ENCODE results near the gene GLIPR1L2.
"Not testable (repeated sequence)": the region's sequence is repeated elsewhere in the genome, so short reads cannot be mapped to it uniquely, and the experiment has no call there.

The GLIPR1L2 gene

DNA sequence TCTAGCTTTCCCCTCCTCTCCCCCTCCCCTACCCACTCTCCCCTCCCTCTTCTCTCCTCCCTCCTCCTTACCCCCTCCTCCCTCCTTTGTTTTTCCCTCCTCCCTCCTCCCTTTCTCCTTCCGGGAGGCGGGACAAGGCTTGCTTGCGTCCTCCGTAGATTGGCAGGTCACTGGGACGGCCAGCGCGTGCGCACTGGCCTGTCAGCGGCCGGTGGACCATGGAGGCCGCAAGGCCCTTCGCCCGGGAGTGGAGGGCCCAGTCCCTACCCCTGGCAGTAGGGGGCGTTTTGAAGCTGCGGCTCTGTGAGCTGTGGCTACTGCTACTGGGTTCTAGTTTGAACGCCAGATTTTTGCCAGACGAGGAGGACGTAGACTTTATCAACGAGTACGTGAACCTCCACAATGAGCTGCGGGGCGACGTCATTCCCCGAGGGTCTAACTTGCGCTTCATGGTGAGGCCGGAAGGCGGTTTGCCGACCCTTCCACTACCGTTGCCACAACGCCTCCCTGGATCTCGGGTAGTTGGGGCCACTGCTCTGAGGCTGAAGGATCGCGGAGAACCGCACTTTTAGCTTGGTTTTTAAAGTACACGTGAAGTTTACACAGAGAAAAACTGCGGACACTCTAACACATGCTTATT lies at the start of gene GLIPR1L2:
Gene GLIPR1L2, plus strand, starts transcription at position 191 of the 640 bp plus-strand sequence. Its CDS starts 28 bp downstream, at position 219.
- DNase-seq (ENCODE audit: low read depth, low spot score) = peak; percentile 88

DNA sequence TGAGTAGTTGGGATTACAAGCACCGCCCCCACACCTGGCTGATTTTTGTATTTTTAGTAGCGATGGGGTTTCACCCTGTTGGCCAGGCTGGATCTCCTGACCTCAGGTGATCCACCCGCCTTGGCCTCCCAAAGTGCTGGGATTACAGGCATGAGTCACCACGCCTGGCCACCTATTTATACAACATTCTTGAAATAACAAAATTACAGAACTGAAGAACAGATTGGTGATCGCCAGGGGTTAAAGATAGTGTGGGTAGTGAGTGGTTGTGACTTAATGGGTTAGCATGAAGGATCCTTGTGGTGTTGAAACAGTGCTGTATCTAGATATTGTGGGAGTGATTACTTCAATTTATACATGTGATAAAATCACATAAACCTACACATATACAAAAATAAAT lies 49.0 kb upstream of the GLIPR1L2 start:
- no peak for DNase-seq (ENCODE audit: low read depth, low spot score)

DNA sequence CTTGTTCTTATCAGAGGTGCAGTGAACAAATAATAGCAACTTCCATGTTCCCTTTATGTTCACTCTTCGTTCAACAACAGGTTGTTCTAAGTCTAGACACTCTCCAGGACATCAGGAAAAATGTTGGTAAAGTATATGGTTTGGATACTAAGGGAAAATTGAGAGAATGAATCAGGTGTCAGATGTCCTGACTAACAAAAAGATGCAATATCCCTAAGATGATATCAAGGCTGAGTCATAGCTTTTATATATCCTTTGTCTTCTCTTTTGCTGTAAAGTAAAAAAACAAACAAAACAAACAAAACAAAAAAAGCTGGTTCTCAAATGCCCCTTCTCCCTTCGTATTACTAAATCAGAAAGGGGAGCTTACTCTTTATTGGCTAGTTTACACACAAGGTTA lies 45.4 kb upstream of the GLIPR1L2 start:
- no peak for DNase-seq (ENCODE audit: low read depth, low spot score)

DNA sequence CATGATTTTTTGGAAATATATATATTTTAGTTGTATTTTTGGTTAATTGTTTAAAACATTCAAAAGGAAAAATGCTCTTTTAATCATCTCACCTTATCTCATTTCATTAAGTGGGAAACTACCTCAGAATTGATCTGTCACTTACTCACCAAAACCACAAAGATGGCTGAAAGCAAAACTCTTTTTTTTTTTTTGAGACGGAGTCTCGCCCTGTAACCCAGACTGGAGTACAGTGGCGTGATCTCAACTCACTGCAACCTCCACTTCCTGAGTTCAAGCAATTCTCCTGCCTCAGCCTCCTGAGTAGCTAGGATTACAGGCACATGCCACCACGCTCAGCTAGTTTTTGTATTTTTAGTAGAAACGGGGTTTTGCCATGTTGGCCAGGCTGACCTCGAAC lies 44.7 kb upstream of the GLIPR1L2 start:
- DNase-seq (ENCODE audit: low read depth, low spot score) = not testable (repeated sequence)

DNA sequence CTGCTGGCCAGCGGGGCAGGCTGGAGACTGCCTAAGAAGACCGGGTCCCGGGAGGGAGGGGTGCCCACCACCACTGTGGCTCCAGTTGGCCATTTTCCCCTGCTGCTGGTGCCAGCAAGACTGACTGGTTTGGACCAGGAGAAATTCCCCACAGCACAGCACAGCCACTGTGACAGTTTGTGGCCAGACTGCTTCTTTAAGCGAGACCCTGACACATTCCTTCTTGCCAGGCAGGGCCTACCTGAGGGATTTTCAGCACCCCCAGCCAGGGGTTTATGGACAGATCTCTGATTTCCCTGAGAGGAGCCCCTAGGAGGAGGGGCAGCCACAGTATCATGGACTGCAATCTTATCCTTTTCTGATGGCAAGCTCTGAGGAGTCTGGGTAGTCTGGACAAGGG lies 40.9 kb upstream of the GLIPR1L2 start:
- DNase-seq (ENCODE audit: low read depth, low spot score) = no peak

DNA sequence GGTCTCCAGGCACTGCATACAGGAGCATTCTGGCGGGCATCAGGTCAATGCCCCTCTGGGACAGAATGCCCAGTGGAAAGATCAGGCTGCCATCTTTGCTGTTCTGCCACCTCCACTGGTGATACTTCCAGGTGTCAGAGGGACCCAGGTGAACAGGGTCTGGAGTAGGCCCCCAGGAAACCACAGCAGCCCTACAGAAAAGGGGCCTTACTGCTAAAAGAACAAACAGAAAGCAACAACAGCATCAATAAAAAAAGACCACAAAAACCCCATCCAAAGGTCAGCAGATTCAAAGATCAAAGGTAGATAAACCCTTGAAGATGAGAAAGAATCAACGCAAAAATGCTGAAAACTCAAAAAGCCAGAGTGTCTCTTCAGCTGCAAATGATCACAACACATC lies 40.5 kb upstream of the GLIPR1L2 start:
- DNase-seq (ENCODE audit: low read depth, low spot score) = no peak

DNA sequence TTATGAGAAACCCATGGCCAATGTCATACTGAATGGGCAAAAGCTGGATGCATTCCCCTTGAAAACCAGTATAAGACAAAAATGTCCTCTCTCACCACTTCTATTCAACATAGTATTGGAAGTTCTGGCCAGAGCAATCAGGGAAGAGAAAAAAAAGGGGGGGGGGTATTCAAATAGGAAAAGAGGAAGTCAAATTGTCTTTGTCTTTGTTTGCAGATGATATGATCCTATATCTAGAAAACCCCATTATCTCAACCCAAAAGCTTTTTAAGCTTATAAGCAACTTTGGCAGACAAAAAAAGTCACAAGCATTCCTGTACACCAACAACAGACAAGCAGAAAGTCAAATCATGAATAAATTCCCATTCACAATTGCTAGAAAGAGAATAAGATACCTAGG lies 36.9 kb upstream of the GLIPR1L2 start:
- DNase-seq (ENCODE audit: low read depth, low spot score) = no peak

DNA sequence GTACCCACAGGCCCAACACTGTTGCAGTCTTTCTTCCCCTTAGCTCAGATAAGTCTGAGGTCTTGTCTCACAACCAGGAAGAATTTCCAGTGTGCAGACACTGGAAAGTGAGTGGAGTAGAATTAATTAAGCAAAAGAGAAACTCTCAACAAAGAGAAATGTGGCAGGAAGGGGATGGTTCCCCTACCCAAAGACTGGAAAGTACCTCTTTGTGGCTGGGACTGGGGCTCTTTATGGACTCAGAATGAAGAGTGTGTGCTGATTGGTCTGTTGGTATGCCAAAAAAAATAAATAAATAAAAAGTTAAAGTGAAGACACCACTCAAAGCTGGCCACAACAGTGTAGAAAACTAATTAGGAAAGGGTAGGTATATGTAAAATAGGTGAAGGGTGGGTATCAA lies 30.0 kb upstream of the GLIPR1L2 start:
- no peak for DNase-seq (ENCODE audit: low read depth, low spot score)

DNA sequence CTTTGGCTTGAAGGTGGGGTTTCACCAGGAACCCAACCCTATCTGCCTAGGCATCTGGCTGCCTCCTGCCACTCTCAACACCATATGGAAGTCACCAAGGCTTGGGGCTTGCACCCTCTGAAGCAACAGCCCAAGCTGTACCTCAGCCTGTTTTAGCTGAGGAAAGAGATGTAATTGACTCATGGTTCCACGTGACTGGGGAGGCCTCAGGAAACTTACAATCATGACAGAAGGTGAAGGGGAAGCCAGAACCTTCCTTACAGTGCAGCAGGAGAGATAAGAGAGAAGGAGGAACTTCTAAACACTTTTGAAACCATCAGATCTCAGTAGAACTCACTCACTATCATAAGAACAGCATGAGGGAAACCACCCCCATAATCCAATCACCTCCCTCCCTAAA lies 29.5 kb upstream of the GLIPR1L2 start:
- DNase-seq (ENCODE audit: low read depth, low spot score) = no peak

DNA sequence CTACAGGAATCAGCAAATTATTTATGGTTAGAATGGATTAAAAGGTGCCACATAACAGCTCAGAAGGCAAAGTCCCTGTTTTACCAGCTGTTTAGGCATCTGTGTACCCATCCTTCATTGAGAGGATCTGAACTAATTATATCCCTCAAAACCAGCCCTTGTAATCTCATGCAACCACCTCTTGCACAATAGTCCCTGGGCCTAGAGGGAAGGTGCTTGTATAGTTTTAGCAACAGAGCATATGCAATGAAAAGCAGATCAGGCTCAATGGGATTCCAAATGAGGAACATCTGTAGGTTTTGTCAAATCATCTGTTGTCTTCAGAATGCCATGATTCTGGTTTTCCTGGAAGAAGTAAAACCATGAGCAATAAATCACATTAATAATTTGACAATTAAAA lies 26.0 kb upstream of the GLIPR1L2 start:
- DNase-seq (ENCODE audit: low read depth, low spot score) = no peak

DNA sequence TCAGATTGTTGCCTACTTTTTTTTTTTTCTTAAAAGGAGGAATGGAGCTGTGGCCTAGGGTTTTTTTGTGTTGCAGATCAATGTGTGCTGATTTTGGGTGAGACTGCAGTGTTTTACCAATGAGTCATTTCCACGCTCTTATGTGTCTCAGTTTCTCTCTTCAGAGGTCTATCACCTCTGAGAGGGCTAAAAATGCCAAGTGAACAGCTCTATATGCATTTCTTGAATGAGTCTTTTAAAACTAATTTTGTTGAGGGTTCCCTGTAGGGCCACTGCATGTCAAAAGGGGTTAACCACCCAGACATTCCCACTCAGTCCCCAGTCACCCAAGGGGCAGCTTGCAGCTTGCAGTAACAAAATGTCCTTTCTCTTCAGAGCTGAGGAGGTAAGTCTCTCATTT lies 24.3 kb upstream of the GLIPR1L2 start:
- DNase-seq (ENCODE audit: low read depth, low spot score) = peak; percentile 48

DNA sequence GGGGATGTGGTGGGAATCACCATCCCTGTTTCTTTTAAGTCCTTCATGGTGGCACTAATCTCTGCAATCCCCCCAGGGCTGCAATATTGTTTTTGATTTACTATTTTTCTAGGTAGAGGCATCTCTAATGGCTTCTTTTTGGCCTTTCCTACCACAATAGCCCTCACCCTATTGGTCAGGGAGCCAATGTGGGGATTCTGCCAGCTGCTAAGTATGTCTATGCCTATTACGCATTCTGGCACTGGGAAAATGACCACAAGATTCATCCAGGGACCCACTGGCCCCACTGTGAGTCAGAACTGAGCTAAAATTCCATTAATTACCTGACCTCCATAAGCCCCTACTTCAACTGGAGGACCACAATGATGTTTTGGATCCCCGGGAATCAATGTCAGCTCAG lies 15.9 kb upstream of the GLIPR1L2 start:
- DNase-seq (ENCODE audit: low read depth, low spot score) = no peak

DNA sequence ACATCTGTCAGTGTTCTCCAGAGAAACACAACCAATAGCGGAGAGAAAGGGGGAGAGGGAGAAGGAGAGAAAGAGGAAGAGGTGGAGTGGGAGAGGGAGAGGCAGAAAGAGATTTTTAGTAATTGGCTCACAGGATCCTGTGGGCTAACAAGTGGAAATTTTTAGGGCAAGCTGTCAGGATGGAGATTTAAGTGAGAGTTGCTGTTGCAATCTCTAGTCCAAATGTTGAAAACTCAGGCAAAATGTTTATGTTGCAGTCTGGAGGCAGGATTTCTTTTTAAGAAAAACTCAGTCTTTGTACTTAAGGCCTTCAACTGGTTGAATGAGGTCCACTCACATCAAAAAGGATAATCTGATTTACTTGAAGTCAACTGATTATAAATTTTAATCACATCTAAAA lies 12.5 kb upstream of the GLIPR1L2 start:
- no peak for DNase-seq (ENCODE audit: low read depth, low spot score)

DNA sequence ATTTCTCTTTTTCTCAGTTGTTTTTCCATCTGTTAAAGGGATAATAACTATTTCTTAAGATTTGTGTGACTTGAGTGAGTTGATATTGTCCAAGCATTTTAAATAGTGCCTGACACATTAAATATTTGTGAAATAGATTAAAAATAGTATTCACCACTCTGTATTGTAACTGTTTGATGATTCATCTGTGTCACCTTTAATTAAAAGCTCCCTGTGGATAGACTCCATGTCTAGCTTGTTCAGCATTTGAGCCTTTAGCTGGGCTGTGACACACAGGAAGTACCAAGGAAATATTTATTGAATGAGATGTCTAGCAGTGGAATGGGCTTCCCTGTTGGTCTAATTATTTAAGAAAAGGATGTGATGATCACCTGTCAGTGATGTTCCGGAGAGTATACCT lies 1.8 kb upstream of the GLIPR1L2 start:
- no peak for DNase-seq (ENCODE audit: low read depth, low spot score)

DNA sequence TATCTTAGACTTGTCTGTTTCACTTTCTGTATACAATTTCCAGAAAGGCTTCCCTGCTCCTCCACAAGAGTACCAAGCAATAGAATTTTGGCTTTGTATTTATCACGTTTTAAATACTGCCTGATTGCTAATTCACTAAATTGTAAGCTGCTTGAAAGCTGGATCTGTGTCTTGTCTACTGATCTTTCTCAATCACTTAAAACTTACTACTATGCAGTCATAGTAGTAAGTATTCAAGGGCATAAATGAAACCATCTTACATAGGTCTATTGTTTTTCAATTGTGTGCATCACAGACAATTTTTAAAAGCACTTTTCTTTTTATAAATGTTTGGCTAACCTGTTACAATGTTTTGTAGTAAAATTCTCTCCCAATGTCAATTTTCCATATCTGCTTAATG lies 1.2 kb upstream of the GLIPR1L2 start:
- no peak for DNase-seq (ENCODE audit: low read depth, low spot score)

DNA sequence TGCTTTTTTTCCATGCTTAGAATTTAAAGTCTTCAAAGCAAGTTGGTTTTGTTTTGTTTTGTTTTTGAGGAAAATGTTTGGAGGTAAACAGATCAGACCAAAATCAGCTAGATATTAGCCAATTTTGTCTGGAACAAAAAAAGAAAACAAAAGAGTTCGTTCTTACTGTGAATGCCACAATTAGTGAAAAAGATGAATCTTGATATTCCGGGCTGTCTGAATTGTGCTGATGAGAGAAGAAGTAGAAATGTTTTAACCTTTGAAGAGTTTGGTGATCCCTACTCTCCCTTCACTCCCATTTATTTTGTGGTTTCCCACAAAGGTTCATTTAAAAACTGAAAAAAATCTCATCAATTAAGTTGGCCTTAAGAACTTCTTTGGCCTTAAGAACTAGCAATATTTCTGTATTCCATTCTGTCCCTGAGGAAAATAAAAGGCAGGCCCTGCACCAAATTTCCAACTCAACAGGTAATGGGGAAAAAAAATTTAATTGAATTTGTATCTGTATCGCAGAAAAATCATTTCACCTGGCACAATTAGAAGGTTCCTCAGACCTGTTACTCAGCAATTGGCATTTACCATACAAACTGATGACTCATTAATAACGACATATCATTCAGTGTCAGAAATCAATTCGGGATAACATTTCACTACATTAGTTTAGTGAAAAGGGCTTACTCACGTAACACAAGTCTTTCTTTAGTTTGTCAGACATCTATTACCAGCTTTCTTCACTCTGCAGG lies 562 bp upstream of the GLIPR1L2 start:
- DNase-seq (ENCODE audit: low read depth, low spot score) = no peak

DNA sequence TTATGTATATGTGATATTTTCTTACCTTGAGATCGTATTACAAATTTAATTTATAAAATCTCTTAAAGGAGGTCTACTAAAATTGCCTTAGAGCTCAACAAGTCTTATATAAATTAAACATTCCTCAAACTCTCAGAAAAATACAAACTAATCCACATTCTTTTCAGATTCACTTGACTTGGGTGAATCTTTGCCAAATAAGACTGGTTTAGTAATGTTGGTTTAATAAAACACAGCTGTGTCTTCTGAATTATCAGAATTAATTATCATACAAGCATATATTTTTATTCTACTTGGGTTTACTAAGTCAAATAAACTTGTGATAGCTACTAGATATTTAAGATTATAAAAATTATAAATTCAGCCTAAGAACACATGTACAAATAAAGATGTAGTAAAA lies 13.3 kb downstream of the GLIPR1L2 start:
- DNase-seq (ENCODE audit: low read depth, low spot score) = no peak

DNA sequence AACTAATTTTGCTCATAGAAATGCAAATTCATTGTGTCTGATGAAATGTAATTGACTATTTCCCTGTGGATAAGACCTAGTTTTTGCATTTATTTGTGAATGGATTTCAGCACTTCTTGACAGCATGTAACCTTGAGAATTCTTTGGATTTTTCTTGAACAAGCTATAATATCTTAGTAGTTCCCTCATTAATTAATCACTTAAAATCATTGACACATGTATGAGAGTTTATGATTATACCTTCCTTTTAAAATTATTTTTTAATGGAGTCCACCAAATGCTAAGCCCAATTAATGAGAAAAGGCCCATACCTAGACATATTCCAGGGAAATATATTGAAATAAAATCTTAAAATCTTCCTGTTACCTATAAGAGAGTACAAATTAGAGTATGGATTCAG lies 16.8 kb downstream of the GLIPR1L2 start:
- DNase-seq (ENCODE audit: low read depth, low spot score) = no peak

DNA sequence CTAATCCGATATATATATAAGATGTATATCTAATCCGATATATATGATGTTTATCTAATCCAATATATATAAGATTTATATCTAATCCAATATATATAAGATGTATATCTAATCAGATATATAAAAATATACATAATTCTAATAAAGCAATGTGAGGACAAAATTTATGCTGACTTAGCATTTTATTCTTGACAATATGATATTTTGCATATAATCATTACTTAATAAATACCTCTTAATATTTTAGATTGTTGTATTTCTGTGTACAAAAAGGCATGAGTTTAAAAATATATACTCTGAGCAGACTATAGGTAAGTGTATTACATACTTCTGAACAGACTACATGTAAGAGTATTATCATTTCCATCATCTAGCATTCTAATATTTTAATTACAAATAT lies 18.9 kb downstream of the GLIPR1L2 start:
- DNase-seq (ENCODE audit: low read depth, low spot score) = no peak

DNA sequence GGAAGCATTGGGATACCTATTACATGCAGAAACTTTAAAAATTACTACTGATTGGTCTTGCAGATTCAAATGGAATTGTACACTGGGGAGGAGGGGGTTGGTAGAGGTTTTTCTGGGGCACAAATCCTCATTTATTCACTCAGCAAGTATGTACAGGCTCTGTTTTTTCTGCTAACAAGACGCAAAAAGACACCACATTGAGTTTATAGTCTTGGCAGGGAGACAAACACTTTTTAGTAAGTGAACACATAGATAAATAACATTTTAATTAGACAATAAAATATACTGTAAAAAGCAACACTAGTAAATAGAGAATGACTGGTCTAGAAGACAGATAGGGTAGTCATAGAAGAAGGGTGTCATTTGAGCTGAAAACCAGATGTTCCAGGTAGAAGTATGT lies 23.8 kb downstream of the GLIPR1L2 start:
- DNase-seq (ENCODE audit: low read depth, low spot score) = no peak

DNA sequence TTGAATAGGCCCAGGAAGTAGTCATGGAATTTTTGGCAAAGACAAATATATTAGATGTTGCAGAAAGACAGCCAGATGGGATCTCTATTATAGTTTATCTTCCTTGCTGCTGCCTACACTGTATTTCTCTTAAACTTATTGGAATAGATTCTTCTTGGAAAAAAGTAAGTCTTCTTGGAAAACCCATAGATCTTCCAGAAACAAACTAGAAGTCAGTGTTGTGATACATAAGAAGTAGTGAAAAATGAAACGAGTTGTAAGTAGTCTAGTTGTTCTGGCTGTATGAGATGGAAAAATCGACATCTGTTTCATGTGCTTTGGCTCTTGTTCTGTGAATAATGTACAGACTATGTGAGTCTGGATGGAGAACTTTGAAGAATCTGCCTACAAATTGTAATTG lies 29.0 kb downstream of the GLIPR1L2 start:
- DNase-seq (ENCODE audit: low read depth, low spot score) = no peak

DNA sequence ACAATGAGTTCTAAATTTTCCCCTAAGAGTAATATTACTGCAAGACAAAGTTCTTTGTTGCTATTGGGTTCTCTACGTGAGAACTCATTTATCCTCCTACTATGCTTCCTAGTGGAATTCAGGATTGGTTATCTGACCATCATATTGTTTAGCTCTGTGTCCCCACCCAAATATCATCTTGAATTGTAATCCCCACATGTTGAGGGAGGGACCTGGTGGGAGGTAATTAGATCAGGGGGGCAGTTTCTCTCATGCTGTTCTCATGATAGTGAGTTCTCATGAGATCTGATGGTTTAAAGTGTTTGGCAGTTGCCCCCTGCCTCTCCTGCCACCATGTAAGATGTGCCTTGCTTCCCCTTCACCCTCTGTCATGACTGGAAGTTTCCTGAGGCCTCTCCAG lies 36.6 kb downstream of the GLIPR1L2 start:
- no peak for DNase-seq (ENCODE audit: low read depth, low spot score)

DNA sequence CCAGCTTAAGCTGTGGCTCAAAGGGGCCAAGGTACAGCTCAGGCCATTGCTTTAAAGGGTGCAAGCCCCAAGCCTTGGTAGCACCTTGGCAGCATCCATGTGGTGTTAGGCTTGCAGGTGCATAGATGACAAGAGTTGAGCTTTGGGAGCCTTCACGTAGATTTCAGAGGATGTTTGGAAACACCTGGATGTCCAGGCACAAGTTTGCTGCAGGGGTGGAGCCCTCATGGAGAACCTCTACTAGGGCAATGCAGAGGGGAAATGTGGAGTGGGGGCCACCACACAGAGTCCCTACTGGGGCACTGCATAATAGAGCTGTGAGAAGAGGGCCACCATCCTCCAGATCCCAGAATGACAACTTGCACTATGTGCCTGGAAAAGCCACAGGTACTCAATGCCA lies 37.9 kb downstream of the GLIPR1L2 start:
- DNase-seq (ENCODE audit: low read depth, low spot score) = no peak

DNA sequence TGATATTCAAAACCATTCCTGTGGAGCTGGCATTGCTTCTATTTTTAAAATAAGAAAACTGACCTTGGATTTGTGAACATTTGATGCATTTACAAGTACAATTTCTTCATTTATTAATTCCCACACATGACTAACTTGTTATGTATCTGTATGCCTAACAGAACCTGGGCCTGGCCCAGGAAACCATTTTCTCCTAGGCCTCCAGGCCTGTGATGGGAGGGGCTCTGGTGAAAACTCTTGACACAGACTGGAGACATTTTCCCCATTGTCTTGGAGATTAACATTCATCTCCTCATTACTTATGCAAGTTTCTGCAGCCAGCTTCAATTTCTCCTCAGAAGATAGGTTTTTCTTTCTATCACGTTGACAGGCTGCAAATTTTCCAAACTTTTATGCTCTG lies 42.0 kb downstream of the GLIPR1L2 start:
- DNase-seq (ENCODE audit: low read depth, low spot score) = no peak
